ENCODE results near the gene BABAM2.

The BABAM2 gene

GRCh38 chr2:28269019-28269784, 378.7 kb downstream of the BABAM2 start:
- no peak for DNase-seq

- DNase-seq: no peak
Measured at GRCh38 chr2:28270456-28271152, 380.1 kb downstream of the BABAM2 start.

- no peak for DNase-seq
Measured at GRCh38 chr2:28271231-28271918, 380.8 kb downstream of the BABAM2 start.

- DNase-seq: no peak
Measured at GRCh38 chr2:28271919-28272250, 381.4 kb downstream of the BABAM2 start.

GRCh38 chr2:28273751-28274150, 383.2 kb downstream of the BABAM2 start:
- DNase-seq: no peak

- no peak for DNase-seq
Measured at GRCh38 chr2:28274911-28275685, 384.6 kb downstream of the BABAM2 start.

- DNase-seq: no peak
Measured at GRCh38 chr2:28276076-28276618, 385.6 kb downstream of the BABAM2 start.

- no peak for DNase-seq
Measured at GRCh38 chr2:28276807-28277206, 386.3 kb downstream of the BABAM2 start.

GRCh38 chr2:28277466-28277865, 386.9 kb downstream of the BABAM2 start:
- DNase-seq: no peak

- DNase-seq: no peak
Measured at GRCh38 chr2:28279371-28279770, 388.8 kb downstream of the BABAM2 start.

- no peak for DNase-seq
Measured at GRCh38 chr2:28280619-28281018, 390.1 kb downstream of the BABAM2 start.

- DNase-seq: no peak
Measured at GRCh38 chr2:28281739-28282138, 391.2 kb downstream of the BABAM2 start.

- DNase-seq: no peak
Measured at GRCh38 chr2:28282248-28282647, 391.7 kb downstream of the BABAM2 start.

GRCh38 chr2:28282861-28283646, 392.5 kb downstream of the BABAM2 start:
- no peak for DNase-seq

GRCh38 chr2:28283861-28284260, 393.3 kb downstream of the BABAM2 start:
- no peak for DNase-seq

GRCh38 chr2:28286678-28287077, 396.1 kb downstream of the BABAM2 start:
- DNase-seq: no peak

GRCh38 chr2:28287256-28287915, 396.9 kb downstream of the BABAM2 start:
- DNase-seq: no peak

- DNase-seq: no peak
Measured at GRCh38 chr2:28288620-28289019, 398.1 kb downstream of the BABAM2 start.

- no peak for DNase-seq
Measured at GRCh38 chr2:28291811-28292440, 401.4 kb downstream of the BABAM2 start.

GRCh38 chr2:28292491-28292890, 402.0 kb downstream of the BABAM2 start:
- no peak for DNase-seq

- no peak for DNase-seq
Measured at GRCh38 chr2:28293416-28293815, 402.9 kb downstream of the BABAM2 start.
